ENCODE measurements around the gene TNFAIP8L3. TPM values are rescaled to one million over a fixed set of nuclear protein-coding genes. Genes with fewer than 3 reads are reported as not detected.

Gene TNFAIP8L3
- polyA plus RNA-seq, 1 experiment = 0.30 TPM

- ChIA-PET CTCF (no interaction called here), POLR2A (no interaction called here)
- TF ChIP-seq, protein P1, sequence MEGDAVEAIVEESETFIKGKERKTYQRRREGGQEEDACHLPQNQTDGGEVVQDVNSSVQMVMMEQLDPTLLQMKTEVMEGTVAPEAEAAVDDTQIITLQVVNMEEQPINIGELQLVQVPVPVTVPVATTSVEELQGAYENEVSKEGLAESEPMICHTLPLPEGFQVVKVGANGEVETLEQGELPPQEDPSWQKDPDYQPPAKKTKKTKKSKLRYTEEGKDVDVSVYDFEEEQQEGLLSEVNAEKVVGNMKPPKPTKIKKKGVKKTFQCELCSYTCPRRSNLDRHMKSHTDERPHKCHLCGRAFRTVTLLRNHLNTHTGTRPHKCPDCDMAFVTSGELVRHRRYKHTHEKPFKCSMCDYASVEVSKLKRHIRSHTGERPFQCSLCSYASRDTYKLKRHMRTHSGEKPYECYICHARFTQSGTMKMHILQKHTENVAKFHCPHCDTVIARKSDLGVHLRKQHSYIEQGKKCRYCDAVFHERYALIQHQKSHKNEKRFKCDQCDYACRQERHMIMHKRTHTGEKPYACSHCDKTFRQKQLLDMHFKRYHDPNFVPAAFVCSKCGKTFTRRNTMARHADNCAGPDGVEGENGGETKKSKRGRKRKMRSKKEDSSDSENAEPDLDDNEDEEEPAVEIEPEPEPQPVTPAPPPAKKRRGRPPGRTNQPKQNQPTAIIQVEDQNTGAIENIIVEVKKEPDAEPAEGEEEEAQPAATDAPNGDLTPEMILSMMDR (IDR thresholded peaks at IDR 0.05; ENCODE audit: low read depth, low read length) = no peak
- no peaks in the 10 kb centered on the region for H3K9me3 ChIP-seq (ENCODE audit: control insufficient read depth, insufficient read depth, low read length)
- no peaks in the 10 kb centered on the region for H3K27me3 ChIP-seq (ENCODE audit: control insufficient read depth, insufficient read depth, low read length)
- no peak for DNase-seq (ENCODE audit: low read depth, low spot score)
- no peak overlapping the region for H3K27ac ChIP-seq (ENCODE audit: low read depth, low read length)
- no peak overlapping the region for H3K4me3 ChIP-seq (ENCODE audit: low read depth, low read length)
These were observed 15.5 kb upstream of the TNFAIP8L3 start for GRCh38 chr15:51110171-51110570.

DNA sequence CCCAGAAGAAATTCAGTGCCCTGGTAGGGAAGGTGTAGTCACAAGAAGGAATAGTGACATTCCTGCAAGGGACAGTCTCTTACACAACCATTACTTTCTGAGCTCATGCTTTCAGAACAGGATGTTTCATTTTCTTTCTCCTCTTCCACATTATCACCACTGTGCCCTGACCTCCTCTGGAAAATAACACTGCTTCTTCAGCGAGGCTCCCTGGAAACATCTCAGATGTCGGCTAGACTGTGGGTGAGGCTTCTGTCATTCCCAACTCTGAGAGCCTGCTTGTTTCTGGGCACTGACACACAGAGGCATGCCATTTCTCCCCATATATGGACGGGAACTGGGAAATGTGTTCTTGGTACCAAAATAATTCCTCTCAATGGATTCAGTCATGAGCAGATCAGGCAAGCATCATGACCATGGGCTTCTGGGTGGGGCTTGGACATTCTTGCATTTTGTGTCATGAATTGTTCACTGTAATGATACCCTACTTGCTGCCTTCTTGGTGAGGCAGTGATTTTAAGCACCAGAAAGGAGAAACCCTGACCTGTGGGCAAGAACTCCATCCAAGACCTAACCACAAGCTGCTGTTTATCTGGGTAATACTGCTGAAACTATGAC, 14.3 kb upstream of the TNFAIP8L3 start:
- TF ChIP-seq, protein P1 (IDR thresholded peaks at IDR 0.05; ENCODE audit: low read depth, low read length) = no peak
- ChIA-PET POLR2A (no interaction called here), CTCF (interaction anchor here (1.2 kb wide), 1 partner anchor 53 kb away, joined by 4 read pairs; no protein-coding TSS in a partner anchor)
- Histone ChIP-seq H3K27me3 (ENCODE audit: control insufficient read depth, insufficient read depth, low read length) (no peaks in the 10 kb centered on the region), H3K9me3 (ENCODE audit: control insufficient read depth, insufficient read depth, low read length) (no peaks in the 10 kb centered on the region), H3K27ac (ENCODE audit: low read depth, low read length) (peak overlapping the region; percentile 77), H3K4me3 (ENCODE audit: low read depth, low read length) (no peak overlapping the region)
- peak; percentile 63 for DNase-seq (ENCODE audit: low read depth, low spot score)

- H3K27ac ChIP-seq (ENCODE audit: low read depth, low read length) = no peak overlapping the region
- H3K4me3 ChIP-seq (ENCODE audit: low read depth, low read length) = no peak overlapping the region
- TF ChIP-seq, protein P1 (IDR thresholded peaks at IDR 0.05; ENCODE audit: low read depth, low read length) = no peak
- CTCF ChIA-PET = interaction anchor here (0.8 kb wide), 1 partner anchor 26 kb away, joined by 3 read pairs; no protein-coding TSS in a partner anchor
- no peaks in the 10 kb centered on the region for H3K9me3 ChIP-seq (ENCODE audit: control insufficient read depth, insufficient read depth, low read length)
- DNase-seq (ENCODE audit: low read depth, low spot score) = no peak
- no peaks in the 10 kb centered on the region for H3K27me3 ChIP-seq (ENCODE audit: control insufficient read depth, insufficient read depth, low read length)
- POLR2A ChIA-PET = interaction anchor here (0.6 kb wide), 1 partner anchor 13 kb away, joined by 6 read pairs; the partner anchor contains the start of gene TNFAIP8L3
These were observed 12.9 kb upstream of the TNFAIP8L3 start for GRCh38 chr15:51107612-51108011.

DNA sequence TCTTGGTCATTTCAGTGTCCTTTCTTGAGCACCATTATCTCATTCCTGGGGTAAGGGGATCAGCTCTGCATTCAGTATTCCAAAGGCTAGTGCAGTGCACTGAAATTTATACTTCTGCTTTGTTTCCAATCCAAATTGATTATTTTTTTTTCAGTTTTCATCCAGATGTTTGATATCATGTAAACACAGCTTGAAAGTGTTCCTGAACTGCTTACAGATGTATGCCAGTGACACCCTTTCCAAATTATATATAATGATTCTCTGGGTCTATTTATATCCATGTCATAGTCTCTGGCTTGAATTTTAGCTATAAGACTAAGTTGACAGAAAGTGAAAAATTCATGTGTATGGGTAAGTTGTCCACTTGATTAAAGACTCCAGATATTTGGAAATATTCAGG, 11.8 kb upstream of the TNFAIP8L3 start:
- Histone ChIP-seq H3K9me3 (ENCODE audit: control insufficient read depth, insufficient read depth, low read length) (no peaks in the 10 kb centered on the region), H3K27ac (ENCODE audit: low read depth, low read length) (no peak overlapping the region), H3K4me3 (ENCODE audit: low read depth, low read length) (no peak overlapping the region), H3K27me3 (ENCODE audit: control insufficient read depth, insufficient read depth, low read length) (no peaks in the 10 kb centered on the region)
- POLR2A ChIA-PET = no interaction called here
- DNase-seq (ENCODE audit: low read depth, low spot score) = no peak
- CTCF ChIA-PET = no interaction called here
- TF ChIP-seq, protein P1 (IDR thresholded peaks at IDR 0.05; ENCODE audit: low read depth, low read length) = no peak

GRCh38 chr15:51105430-51106016, 10.8 kb upstream of the TNFAIP8L3 start:
- H3K27ac ChIP-seq (ENCODE audit: low read depth, low read length) = no peak overlapping the region
- POLR2A ChIA-PET = no interaction called here
- CTCF ChIA-PET = no interaction called here
- H3K4me3 ChIP-seq (ENCODE audit: low read depth, low read length) = no peak overlapping the region
- TF ChIP-seq, protein P1 (IDR thresholded peaks at IDR 0.05; ENCODE audit: low read depth, low read length) = no peak
- H3K9me3 ChIP-seq (ENCODE audit: control insufficient read depth, insufficient read depth, low read length) = no peaks in the 10 kb centered on the region
- H3K27me3 ChIP-seq (ENCODE audit: control insufficient read depth, insufficient read depth, low read length) = peaks cover 5% of the 10 kb centered on the region
- DNase-seq (ENCODE audit: low read depth, low spot score) = no peak
